ENCODE measurements around the gene C22orf31.

The C22orf31 gene

GRCh38 chr22:29039148-29039547, 22.5 kb downstream of the C22orf31 start:
- no peak for TF ChIP-seq CTCF (IDR thresholded peaks at IDR 0.05; ENCODE audit: control insufficient read depth, insufficient read depth, low read depth, low read length, missing control alignments)
- DNase-seq (ENCODE audit: low read depth): no peak
- H3K4me3 ChIP-seq (ENCODE audit: control insufficient read depth, low read depth, low read length): no peak overlapping the region

GRCh38 chr22:29037340-29037932, 24.2 kb downstream of the C22orf31 start:
- no peak overlapping the region for H3K4me3 ChIP-seq (ENCODE audit: control insufficient read depth, low read depth, low read length)
- no peak for TF ChIP-seq CTCF (IDR thresholded peaks at IDR 0.05; ENCODE audit: control insufficient read depth, insufficient read depth, low read depth, low read length, missing control alignments)
- DNase-seq (ENCODE audit: low read depth): no peak

GRCh38 chr22:29032584-29032983, 29.0 kb downstream of the C22orf31 start:
- DNase-seq (ENCODE audit: low read depth): no peak
- TF ChIP-seq CTCF (IDR thresholded peaks at IDR 0.05; ENCODE audit: control insufficient read depth, insufficient read depth, low read depth, low read length, missing control alignments): no peak
- H3K4me3 ChIP-seq (ENCODE audit: control insufficient read depth, low read depth, low read length): no peak overlapping the region

GRCh38 chr22:29032014-29032475, 29.6 kb downstream of the C22orf31 start:
- H3K4me3 ChIP-seq (ENCODE audit: control insufficient read depth, low read depth, low read length): no peak overlapping the region; the same call in 1 of the 2 replicates
- TF ChIP-seq CTCF (IDR thresholded peaks at IDR 0.05; ENCODE audit: control insufficient read depth, insufficient read depth, low read depth, low read length, missing control alignments): no peak
- no peak for DNase-seq (ENCODE audit: low read depth)

GRCh38 chr22:29031227-29032011, 30.2 kb downstream of the C22orf31 start:
- peak overlapping the region; percentile 50 for H3K4me3 ChIP-seq (ENCODE audit: control insufficient read depth, low read depth, low read length)
- peak; percentile 67 for DNase-seq (ENCODE audit: low read depth)
- peak; percentile 18 for TF ChIP-seq CTCF (IDR thresholded peaks at IDR 0.05; ENCODE audit: control insufficient read depth, insufficient read depth, low read depth, low read length, missing control alignments)

- peak overlapping the region; percentile 50 for H3K4me3 ChIP-seq (ENCODE audit: control insufficient read depth, low read depth, low read length)
- peak; percentile 14 for DNase-seq (ENCODE audit: low read depth)
- TF ChIP-seq CTCF (IDR thresholded peaks at IDR 0.05; ENCODE audit: control insufficient read depth, insufficient read depth, low read depth, low read length, missing control alignments): no peak
Observed at GRCh38 chr22:29030618-29031226, 30.9 kb downstream of the C22orf31 start.
